GM21529 (cell line): ENCODE measurements around the gene PTGS1.

Source experiments
- ATAC-seq: cut with Tn5 transposase; IDR thresholded peaks from one replicate; pipeline ENCODE4 v1.9.1; 2021; ENCODE audit not compliant: unreplicated experiment

PTGS1 gene

DNA sequence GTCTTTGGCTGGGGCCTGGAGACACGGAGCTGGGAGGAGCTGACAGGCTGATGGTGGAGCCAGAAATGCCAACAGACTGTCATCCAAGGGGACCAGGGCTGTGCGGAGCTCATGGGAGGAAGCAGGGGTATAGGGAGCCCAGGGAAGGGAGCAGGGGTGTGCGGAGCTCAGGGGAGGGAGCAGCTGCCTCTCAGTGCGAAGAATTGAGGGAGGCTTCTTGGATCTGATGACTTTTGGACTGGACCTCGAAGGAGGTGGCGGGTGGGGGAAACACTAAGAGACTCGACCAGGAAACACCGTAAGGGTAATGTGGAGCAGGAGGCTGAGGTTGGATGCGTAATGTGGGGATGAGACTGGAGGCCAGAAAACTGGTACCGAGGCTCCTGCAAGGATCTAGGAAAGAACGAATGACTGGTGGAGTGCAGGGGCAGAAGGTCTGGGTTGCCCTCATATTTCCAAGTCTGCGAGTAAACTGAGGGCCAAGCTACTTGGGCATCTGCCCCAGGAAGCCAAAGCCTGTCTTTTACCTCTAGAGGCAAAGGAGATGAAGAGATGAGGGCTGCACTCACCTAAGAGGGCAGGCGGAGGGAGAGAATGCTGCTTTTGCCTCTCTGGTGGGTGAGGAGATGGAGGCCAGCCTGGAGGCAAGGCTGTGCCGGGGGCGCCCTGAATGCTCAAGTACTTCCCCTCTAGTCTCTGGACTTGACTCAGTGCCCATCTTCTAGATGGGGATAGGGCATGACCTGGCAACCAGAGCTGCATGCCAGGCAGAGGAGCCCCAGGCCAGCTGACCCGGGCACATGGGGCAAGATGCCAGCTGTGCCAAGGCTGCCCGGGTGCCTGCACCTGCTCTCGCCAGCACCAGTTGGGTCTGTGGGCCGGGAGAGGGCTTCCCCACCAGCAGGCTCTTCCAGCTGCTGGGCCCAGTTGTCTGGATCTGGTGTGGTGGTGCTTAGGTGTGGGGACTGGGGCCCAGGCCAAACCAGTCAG lies 2.3 kb downstream of the PTGS1 start:
- ATAC-seq: no peak

GRCh38 chr9:122374885-122375420 lies 4.1 kb downstream of the PTGS1 start:
- ATAC-seq: no peak

DNA sequence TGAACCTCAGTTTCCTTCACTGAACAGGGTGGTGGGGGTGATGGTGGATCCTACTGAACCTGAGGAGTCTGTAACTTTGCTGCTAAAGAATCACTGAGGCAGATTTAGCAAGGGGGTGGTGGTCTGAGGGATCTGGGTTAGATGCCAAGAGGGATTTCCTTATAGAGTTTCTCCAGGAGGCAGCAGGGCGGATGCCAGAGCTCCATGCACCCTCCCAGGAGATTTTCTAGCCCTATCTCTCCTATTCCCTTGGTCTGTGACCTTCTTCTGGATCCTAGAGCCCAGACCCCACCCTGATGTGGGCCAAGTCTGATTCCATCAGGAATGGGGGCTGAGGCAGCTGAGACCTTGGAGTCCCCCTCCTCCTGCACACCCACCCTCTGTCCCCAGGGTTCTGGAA lies 6.0 kb downstream of the PTGS1 start:
- no peak for ATAC-seq

GRCh38 chr9:122377241-122378164 lies 6.7 kb downstream of the PTGS1 start:
- no peak for ATAC-seq

- ATAC-seq: no peak
Measured at GRCh38 chr9:122378236-122378635, 7.4 kb downstream of the PTGS1 start.

DNA sequence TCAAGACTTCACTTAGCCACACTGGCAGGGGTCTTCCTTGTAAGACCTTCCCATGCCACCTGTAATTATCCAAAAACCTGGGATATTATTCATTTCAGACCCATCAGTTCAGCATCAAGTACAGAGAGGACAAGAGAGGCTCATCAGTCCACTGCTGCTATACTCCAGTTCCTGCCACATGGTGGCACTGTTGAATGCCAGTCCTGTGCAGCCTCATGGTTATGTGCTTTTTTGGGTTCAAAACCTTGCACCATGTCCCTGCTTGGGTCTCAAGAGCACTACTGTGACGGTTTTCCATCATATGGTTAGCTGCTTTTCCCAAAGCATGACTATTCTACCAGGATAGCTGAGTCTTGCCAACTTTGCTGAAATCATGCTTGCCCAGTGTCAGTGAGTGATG lies 8.5 kb downstream of the PTGS1 start:
- ATAC-seq: no peak

- ATAC-seq: no peak
Measured at GRCh38 chr9:122380293-122380692, 9.5 kb downstream of the PTGS1 start.

DNA sequence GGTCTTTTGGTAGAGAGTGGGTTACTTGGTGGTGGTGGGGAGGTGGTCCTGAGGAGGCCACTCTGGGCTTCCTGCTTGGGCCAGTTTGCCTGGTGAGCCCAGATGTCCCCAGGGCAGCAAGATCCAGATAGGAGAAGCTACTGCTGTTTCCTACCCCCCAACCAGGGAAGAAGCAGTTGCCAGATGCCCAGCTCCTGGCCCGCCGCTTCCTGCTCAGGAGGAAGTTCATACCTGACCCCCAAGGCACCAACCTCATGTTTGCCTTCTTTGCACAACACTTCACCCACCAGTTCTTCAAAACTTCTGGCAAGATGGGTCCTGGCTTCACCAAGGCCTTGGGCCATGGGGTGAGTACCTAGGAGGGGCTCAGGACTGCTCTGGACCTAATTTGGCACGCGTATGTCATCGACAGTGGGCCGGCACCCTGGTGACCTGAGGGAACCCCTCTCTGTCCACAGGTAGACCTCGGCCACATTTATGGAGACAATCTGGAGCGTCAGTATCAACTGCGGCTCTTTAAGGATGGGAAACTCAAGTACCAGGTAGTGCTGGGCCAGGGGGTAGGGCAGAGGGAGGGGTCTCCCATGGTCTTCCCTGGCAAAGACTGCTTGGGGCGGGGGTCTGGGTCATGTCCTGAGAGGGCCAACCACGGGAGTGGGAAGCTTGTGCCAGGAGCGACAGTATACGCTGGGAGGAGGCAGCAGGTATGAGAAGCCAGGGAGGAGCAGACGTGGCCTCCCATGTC lies 10.6 kb downstream of the PTGS1 start:
- ATAC-seq: no peak

- no peak for ATAC-seq
Measured at GRCh38 chr9:122382901-122383850, 12.4 kb downstream of the PTGS1 start.

GRCh38 chr9:122383992-122384461 lies 13.2 kb downstream of the PTGS1 start:
- no peak for ATAC-seq

GRCh38 chr9:122386311-122386872 lies 15.6 kb downstream of the PTGS1 start:
- no peak for ATAC-seq

DNA sequence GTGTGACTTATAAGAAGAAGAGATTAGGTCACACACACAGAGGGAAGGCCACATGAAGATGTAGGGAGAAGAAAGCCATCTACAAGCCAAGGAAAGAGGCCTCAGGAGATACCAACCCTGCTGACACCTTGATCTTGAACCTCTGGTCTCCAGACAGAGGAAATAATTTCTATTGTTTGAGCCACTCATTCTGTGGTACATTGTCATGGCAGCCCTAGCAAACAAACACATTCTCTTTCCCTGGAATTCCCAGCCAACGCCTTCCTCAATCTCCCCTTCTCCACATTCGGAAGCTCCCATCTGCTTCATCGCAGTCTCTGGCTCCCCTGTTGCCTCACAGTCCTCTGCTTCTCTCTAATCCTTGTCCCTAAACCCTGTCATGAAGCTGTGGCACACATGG lies 16.7 kb downstream of the PTGS1 start:
- ATAC-seq: no peak

DNA sequence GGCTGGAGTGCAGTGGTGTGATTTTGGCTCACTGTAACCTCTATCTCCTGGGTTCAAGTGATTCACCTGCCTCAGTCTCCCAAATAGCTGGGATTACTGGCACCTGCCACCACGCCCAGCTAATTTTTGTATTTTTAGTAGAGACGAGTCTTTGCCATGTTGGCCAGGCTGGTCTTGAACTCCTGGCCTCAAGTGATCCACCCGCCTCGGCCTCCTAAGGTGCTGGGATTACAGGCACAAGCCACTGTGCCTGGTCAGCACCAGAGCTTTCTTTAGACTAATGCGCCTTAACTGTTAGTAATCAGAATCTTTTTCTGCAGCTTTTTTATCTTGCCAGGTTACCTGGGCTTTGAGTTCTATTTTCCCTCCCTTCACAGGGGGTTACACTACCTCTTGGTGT lies 18.4 kb downstream of the PTGS1 start:
- no peak for ATAC-seq

DNA sequence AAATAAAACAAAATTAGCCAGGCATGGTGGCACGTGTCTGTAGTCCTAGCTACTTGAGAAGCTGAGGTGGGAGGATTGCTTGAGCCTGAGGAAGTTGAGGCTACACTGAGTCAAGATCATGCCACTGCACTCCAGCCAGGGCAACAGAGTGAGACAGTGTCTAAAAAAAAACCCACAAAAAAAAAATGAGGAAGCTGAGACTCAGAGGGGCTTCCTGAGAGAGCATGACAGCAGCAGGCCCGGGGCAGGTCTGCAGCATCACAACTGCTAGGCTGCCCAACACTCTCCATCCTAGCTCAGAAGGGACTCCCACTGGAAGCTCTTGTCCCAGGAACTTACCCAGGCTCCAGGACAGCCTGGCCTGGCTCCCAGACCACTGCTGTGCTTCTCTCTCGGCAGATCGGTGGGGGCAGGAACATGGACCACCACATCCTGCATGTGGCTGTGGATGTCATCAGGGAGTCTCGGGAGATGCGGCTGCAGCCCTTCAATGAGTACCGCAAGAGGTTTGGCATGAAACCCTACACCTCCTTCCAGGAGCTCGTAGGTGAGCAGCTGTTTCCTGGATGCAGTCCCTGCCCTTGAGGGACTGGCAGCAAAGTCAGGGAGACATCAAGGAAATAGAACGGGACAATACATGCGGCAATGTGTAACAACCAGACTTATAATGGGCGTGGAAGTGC lies 19.1 kb downstream of the PTGS1 start:
- ATAC-seq: no peak

GRCh38 chr9:122392284-122392683 lies 21.5 kb downstream of the PTGS1 start:
- ATAC-seq: no peak

DNA sequence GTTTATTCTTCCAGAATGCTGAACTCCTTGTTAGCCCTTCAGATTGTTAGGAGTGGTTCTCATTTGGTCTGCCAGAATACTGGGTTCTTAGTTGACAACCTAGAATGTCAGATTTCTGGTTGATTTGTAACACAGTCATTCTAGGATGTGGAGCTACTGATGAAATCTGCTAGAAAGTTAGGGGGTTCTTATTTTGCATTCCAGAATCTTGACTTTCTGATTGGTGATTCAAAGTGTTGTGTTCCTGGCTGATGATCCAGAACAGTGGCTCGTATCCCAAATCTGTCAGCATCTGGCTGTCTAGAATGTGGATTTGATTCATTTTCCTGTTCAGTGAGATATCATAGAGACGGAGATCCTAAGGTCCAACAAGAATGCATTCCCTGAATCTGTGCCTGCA lies 21.9 kb downstream of the PTGS1 start:
- ATAC-seq: no peak

DNA sequence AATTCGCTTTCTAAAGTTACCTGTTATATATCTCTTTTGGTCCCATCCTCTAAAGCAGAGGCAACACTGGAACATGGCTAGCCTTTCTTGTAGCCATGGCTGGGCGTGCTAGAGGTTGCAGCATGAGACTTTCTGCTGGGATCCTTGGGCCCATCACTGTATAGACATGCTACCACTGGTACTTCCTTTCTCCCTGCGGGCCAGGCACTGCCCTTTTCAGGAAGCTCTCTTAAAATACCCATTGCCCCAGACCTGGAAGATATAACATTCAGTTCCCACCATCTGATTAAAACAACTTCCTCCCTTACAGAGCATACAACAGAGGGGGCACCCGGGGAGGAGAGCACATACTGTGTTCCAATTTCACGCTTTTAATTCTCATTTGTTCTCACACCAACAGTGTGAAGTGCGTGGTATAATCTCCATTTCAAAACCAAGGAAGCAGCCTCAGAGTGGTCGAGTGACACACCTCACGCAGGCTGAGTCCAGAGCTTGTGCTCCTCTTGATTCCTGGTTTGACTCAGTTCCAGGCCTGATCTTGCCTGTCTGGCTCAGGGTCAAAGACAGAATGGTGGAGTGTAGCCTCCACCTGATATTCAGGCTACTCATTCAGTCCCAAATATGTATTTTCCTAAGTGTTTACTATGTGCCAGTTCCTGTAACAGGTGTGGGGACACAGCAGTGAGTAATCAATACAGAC lies 22.6 kb downstream of the PTGS1 start:
- no peak for ATAC-seq
